ENCODE measurements around the gene IGFBP6. TPM values are rescaled to one million over a fixed set of nuclear protein-coding genes. Genes with fewer than 3 reads are reported as not detected.
A peak's percentile ranks its signal among the peaks of the same experiment; 100 is the strongest.

Gene IGFBP6
- total RNA-seq, 1 donor from 2014 or later, result 195 TPM

DNA sequence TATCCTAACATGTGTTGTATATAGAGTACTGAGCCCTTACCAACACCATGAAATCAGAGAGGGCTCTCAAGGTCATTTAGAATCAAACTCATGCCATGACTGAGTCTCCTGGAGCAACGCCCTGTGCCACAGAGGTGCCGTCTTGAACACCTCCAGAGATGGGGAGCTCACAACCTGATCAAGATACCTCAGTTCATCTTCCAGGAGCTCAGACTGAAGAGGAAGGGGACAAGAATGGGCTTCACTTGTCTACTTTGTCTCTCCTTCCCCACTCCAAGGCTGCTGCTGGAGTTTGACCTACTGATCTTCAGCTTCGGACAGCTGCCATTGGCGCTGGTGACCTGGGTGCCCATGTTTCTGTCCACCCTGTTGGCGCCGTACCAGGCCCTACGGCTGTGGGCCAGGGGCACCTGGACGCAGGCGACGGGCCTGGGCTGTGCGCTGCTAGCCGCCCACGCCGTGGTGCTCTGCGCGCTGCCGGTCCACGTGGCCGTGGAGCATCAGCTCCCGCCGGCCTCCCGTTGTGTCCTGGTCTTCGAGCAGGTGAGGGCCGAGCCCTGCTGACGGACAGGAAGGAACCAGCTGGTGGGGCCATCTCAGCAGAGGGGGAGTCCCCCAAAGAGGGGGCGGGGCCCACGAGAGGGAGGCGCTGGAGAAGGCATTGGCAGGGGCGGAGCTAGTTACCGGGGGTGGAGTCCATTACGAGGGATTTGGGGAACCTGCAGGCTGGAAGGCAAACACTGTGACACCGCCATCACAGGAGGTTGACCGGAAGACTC, 17.8 kb downstream of the IGFBP6 start:
- DNase-seq (ENCODE audit: low spot score), result peak; percentile 86

DNA sequence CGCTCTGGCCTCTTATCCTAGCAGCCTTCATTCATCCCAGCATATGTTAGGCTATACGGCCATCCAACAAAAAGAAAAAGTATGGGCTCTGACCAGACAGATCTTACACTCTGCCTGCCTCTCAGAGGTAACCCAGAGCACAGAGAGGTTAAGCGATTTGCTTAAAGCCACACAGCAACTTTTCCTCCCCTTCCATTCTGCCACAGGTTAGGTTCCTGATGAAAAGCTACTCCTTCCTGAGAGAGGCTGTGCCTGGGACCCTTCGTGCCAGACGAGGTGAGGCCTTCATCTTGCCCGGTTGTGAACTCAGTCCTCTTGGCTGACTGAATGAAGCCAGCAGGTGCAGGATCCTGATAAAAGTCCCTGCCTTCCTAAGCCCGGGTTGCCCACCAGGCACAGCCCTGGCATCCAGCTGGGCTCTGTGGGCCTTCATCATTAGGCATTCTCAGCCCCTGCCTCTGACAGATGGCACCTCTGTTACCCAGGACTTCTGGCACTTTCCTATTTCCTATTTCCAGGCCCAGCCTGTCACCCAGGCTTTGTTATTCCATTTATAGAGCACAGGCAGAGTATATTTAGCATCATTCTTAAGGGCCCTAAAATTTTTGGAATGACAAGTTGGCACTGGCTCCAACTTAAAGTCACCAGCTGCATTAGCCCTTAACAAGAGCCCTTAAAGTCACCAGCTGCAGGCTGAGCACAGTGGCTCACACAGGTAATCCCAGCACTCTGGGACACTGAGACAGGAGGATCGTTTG, 18.6 kb downstream of the IGFBP6 start:
- peak; percentile 49 for DNase-seq (ENCODE audit: low spot score)

DNA sequence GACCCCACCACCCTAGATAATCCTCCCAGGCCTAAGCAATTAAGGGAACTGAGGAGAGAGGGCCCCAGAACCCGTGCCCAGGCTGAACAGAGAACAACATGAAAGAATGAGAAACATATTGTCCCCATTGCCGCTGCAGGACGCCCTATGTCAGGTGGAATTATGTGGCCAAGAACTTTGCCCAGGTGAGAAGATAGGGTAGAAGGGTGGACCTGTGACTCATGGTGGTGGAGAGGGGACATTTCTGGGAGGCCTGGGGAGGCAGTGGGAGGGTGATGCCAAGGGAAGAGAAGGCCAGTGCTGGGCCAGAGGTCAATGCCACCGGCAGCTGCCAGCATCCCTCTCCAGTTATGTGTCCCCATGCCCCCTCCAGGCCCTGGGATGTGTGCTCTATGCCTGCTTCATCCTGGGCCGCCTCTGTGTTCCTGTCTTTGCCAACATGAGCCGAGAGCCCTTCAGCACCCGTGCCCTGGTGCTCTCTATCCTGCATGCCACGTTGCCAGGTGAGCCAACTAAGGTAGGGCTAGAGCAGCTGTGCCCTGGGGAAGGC, 21.4 kb downstream of the IGFBP6 start:
- DNase-seq (ENCODE audit: low spot score), result peak; percentile 60

DNA sequence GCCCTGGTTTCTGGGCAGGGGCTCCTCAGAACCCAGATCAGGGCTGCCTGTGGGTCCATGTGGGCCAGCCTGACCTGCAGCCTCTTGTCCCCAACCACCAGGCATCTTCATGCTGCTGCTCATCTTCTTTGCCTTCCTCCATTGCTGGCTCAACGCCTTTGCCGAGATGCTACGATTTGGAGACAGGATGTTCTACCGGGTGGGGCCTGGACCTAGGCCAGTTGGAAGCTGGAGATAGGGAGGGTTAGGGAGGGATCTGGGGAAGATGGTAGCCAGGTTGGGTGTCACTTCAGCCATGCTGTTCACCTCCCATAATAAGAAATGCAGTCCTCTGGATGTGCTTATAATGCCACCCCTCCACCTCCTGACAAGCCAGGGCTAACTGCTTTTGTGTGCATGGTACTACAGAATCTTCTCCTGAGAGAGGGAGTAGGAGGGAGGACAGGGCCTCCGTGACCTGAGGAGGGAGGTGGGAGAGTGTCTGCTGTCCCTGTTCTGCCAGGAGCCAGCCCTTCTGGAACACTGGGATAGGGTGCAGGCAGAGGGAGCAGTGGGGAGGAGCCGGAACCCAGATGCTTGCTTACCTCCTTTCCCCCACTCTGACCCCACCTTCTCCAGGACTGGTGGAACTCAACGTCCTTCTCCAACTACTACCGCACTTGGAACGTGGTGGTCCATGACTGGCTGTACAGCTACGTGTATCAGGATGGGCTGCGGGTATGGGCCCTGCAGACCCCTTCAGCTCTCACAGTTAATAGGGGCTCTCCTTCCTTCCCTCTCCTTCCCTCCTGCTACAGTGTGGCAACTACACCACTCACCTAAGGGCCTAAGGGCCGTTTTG, 23.4 kb downstream of the IGFBP6 start:
- DNase-seq (ENCODE audit: low spot score), result peak; percentile 82

DNA sequence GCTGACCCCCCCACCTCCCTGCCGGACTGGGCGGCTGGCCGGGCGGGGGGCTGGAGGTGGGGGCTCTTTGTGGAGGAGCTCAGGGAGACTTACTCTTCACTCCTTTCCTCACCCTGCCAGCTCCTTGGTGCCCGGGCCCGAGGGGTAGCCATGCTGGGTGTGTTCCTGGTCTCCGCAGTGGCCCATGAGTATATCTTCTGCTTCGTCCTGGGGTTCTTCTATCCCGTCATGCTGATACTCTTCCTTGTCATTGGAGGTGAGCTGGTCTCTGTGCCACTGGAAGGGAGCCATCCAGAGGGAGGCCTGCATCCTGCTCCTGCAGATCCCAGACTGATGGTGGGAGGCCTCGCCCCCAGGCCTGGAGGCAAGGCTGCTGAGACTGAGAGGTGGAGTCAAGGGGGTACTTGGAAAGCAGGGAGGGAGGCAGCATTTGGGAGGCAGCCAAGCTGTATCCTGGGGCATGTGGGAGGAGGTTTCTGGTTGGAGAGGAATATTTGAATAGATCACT, 25.5 kb downstream of the IGFBP6 start:
- DNase-seq (ENCODE audit: low spot score), result peak; percentile 74

DNA sequence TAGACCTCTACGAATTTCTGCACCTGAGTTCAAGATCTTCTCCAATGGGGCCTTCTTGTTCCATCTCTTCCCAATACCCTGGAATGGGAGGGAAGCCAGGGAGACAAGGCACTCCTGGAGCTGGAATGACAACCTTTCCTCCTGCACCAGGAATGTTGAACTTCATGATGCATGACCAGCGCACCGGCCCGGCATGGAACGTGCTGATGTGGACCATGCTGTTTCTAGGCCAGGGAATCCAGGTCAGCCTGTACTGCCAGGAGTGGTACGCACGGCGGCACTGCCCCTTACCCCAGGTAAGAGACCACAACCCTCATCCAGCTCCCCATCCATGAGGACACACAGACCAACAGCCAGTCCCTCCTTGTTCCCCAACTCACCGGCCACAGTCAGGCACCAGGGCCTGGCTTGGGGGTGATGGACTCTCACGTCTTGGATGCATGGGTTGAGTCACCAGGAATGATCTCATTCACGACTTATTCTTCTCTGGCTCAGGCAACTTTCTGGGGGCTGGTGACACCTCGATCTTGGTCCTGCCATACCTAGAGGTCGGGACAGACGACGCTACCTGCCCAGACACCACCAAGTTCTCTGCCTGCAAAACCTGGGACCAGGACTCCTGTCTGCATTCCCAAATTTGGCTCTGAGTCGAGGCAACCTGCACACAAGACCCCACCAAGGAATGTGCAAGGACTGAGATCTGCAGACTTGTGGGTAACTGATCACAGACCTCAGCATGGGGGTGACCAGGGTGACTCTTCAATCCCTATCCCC, 26.3 kb downstream of the IGFBP6 start:
- DNase-seq (ENCODE audit: low spot score), result peak; percentile 84

DNA sequence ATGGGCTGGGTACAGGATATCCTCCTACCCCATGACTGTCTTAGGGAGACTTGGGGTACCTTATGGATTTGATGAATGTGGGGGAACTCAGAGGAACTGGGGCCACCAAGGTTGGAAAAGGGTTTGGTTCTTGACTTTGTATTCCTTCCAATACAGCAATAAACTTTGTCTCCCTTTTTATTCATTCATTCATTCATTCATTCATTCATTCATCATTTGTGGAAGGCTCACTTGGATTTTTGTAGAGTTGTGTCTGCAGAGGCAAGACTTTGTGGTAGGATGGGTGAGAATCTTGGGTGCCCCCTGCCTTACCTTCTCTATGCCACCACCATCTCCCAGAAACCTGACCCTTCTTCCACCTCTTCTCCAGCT, 26.9 kb downstream of the IGFBP6 start:
- no peak for DNase-seq (ENCODE audit: low spot score)

DNA sequence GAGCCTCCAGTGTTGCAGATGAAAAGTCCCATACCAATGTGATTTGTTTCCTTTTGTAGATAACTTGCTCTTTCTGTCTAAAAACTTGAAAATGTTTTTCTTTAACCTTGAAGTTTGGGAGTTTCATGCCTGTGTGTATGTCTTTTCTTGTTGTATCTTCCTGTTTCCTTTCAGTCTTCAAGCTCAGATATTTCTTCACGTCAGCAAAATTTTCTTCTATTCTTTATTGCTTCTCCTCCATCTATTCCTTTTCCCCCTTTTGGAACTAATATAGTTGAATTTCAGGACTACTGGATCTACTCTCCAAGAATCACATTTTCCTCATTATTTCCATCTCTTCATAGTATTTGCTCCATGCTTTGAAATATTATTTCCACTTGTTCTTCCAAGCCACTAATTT, 29.7 kb downstream of the IGFBP6 start:
- DNase-seq (ENCODE audit: low spot score), result no peak

DNA sequence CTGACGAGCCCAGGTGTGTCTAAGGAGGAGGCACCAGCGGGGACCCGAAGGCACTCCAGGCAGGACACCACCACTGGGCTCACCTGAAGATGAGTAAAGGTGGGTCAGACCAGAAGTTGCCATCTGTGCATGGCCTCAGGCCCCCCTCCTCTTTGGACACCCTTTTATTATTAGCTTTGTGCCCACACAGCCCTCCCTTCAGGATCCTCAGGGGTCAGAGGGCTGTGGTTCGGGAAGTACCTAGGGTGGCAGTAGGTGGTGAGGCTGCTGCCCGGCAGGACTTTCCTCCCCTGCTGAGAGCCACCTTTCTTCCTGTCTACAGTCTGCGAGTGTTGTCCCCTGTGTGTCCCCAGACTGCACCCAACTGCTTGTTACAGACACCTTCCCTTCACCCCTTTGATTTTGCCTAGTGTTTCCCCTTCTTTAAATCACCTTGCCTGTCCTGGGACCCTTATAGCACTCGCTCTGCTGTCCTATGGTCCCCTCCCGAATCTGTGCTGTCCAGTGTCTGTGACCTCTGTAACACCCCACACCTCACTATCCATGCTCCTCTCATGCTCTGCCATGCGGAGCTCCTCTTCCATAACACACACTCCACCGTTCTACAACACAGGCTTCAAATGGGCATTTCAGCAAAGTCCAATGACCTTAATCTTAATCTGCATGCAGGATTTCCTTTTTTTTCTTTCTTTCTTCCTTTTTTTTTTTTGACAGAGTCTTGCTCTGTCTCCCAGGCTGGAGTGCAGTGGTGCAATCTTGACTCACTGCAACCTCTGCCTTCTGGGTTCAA, 31.5 kb downstream of the IGFBP6 start:
- DNase-seq (ENCODE audit: low spot score), result peak; percentile 72

DNA sequence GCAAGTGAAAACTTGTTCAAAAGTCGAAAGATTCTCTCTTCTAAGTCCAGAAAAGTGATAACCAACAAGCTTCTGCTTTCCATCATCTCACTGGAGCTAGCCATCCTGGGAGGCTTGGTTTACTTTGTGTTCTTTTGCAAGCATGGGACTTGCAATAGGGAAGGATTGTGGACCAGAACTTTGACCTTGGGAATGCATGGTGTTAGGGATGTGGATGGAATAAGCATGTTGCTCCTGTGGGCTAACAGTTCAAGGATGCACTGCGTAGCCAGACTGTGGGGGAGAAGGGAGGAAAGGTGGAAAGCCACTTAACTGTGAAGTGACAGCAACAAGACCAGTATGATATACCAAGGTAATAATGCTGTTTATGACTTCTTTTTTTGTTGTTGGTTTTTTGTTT, 34.4 kb downstream of the IGFBP6 start:
- DNase-seq (ENCODE audit: low spot score), result no peak

DNA sequence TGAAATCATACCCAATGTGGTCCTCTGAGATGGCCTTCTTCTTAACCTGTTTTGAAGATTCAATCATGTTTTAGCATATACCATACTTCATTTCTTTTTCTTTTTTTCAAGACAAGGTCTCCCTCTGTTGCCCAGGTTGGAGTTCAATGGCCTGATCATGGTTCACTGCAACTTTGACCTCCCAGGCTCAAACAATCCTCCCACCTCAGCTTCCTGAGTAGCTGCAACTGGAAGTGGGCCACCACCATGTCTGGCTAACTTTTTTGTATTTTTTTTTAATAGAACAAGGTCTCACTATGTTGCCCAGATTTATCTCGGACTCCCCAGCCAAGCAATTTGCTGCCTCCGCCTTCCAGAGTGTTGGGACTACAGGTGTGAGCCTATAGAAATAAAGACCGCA, 36.3 kb downstream of the IGFBP6 start:
- peak; percentile 35 for DNase-seq (ENCODE audit: low spot score)

DNA sequence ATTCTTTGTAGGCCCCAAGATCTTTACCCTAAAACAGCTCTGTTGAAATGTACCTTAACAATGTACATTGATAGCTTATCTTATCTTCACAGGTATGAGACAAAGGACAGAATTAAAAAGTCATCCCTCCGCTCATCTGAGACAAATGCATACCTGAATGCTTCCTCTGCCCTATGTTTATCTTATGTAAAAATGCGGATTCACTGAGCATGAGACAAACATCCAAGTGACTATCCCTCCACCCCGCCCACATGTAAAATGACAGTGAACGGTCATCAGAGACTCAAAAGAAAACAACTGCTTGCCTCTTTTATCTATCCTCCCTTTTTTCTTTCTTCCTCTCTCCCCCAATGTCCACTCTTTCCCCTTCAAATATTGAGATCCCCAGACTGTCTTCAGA, 45.9 kb downstream of the IGFBP6 start:
- DNase-seq (ENCODE audit: low spot score), result no peak

DNA sequence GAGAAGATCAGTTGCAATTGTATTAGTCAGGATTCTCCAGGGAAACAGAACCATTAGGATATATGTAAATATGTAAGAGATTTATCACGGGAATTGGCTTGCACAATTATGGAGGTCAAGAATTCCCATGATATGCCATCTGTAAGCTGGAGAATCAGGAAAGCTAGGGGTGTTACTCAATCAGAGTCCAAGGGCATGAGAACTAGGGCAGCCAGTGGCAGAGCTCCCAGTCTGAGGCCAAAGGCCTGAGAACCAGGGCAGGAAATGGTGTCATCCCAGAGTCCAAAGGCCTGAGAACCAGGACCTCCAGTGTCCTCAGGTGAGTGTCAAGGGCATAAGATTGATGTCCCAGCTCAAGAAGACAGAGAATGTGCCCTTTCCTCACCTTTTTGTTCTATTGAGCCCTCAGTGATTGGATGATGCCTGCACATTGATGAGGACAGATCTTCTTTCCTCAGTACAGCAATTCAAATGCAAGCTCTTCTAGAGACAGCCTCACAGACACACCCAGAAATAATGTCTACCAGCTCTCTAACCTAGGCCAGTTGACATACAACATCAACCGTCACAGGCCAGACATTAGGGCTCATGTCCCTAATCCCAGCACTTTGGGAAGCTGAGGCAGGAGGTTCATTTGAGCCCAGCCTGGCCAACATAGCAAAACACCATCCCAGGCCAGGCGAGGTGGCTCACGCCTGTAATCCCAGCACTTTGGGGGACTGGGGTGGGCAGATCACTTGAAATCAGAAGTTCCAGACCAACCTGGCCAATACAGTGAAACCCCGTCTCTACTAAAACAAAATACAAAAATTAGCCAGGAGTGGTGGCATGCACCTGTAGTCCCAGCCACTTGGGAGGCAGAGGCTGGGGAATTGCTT, 48.2 kb downstream of the IGFBP6 start:
- peak; percentile 69 for DNase-seq (ENCODE audit: low spot score)

DNA sequence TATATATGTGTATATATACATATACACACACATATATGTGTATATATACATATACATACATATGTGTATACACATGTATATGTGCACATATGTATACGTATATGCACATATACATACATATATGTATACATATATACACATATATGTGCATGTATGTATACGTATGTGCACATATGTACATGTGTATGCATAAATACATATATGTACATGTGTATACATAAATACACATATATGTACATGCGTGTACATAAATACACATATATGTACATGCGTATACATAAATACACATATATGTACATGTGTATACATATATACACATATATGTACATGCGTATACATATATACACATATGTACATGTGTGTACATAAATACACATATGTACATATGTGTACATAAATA, 49.7 kb downstream of the IGFBP6 start:
- DNase-seq (ENCODE audit: low spot score), result no peak

DNA sequence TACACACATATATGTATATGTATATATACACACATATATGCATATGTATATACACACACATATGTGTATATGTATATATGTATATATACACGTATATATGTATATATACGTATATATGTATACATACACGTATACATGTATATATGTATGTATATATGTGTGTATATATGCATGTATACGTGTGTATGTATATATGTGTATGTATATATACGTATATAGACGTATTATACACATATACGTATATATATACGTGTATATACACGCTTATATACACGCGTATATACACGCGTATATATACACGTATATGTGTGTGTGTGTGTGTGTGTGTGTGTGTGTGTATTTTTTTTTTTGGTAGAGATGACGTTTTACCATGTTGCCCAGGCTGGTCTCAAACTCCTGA, 50.2 kb downstream of the IGFBP6 start:
- no peak for DNase-seq (ENCODE audit: low spot score)

DNA sequence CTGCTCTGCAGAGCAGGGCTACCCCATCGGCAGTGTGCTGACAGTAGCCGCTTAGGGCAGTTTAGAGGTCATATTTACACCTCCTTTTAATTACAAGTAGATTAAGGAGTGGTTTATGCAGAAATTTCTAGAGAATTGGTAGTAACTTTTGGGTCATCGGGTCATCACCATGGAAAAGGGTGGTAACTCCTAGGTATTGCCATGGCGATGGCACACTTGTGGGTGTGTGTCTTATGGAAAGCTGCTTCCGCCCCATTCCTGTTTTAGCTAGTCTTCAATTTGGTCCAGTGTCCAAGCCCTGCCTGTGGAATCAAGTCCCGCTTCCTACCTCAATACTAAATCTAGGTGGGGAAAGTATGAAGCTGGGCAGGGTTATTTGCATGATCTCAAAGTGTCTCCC, 53.6 kb downstream of the IGFBP6 start:
- DNase-seq (ENCODE audit: low spot score), result peak; percentile 28
